Natural killer cell (primary cell): Measurements from ENCODE around the gene SDHA. TPM values are rescaled to one million over a fixed set of nuclear protein-coding genes. Genes with fewer than 3 reads are reported as not detected.

ENCODE experiments used
- ATAC-seq, 3 donors: fragments of 150-1000 bp in 2 of 3; fragments of 200-7000 bp in 1 of 3; cut with Tn5 transposase; 1 replicate in 1 of 3; 2 replicates in 2 of 3; pipeline ENCODE4 v1.10.0; 2021; ENCODE audit warnings: mild to moderate bottlenecking in 2 of 3, moderate library complexity in 2 of 3
- DNase-seq, 2 donors: peaks; one replicate each; pipeline versions ENCODE4 v3.0.0 to v3.0.0-alpha.2; 2013 to 2021; ENCODE audit warnings: mixed read lengths in 1 of 2
- H3K27ac ChIP-seq: one replicate; pipeline ENCODE4 v1.5.1; 2013; ENCODE audit warnings: mild to moderate bottlenecking, low read length
- H3K27me3 ChIP-seq: one replicate; pipeline ENCODE4 v1.6.1; 2013; ENCODE audit warnings: low read length; ENCODE audit not compliant: control insufficient read depth, insufficient read depth
- H3K36me3 ChIP-seq: one replicate; pipeline ENCODE4 v1.6.1; 2013; ENCODE audit warnings: low read length; ENCODE audit not compliant: control insufficient read depth, insufficient read depth
- H3K4me1 ChIP-seq: one replicate; pipeline ENCODE4 v1.6.1; 2013; ENCODE audit warnings: low read length; ENCODE audit not compliant: control insufficient read depth, insufficient read depth
- H3K4me3 ChIP-seq: one replicate; pipeline ENCODE4 v1.5.1; 2013; ENCODE audit warnings: low read length
- H3K9me3 ChIP-seq: one replicate; pipeline ENCODE4 v1.6.1; 2013; ENCODE audit warnings: low read length; ENCODE audit not compliant: control insufficient read depth, insufficient read depth
- H3K27ac Mint-ChIP-seq, 2 donors: one replicate each; pipeline ENCODE4 v1.8.0; 2022; ENCODE audit warnings: mild to moderate bottlenecking in 2 of 2, mixed read lengths in 2 of 2, moderate library complexity in 1 of 2
- H3K27me3 Mint-ChIP-seq, 2 donors: one replicate each; pipeline ENCODE4 v1.8.0; 2022; ENCODE audit warnings: low read depth in 2 of 2, mixed read lengths in 2 of 2
- H3K36me3 Mint-ChIP-seq: one replicate; pipeline ENCODE4 v1.8.0; 2022; ENCODE audit warnings: mixed read lengths
- H3K4me1 Mint-ChIP-seq, 2 donors: one replicate each; pipeline ENCODE4 v1.8.0; 2022; ENCODE audit warnings: mixed read lengths in 2 of 2
- H3K4me3 Mint-ChIP-seq: one replicate; pipeline ENCODE4 v1.8.0; 2022; ENCODE audit warnings: mild to moderate bottlenecking, moderate library complexity, mixed read lengths
- H3K9me3 Mint-ChIP-seq, 2 donors: one replicate each; pipeline ENCODE4 v1.8.0; 2022; ENCODE audit warnings: mixed read lengths in 2 of 2
- WGBS: methylation state at CpG from one replicate; pipeline ENCODE4 v1.1.7; 2013; ENCODE audit warnings: missing lambda C conversion rate; ENCODE audit not compliant: insufficient coverage; 5-methylcytosine and 5-hydroxymethylcytosine counted together
- intact Hi-C: fragments of 100-400 bp; cut with micrococcal nuclease; formaldehyde crosslinking; loops from one replicate; pipeline ENCODE4 v1.14.2; 2022
- total RNA-seq, 4 donors: library from RNA; stranded (reverse); fragments of 120-200 nt in 1 of 4; gene quantifications; one replicate each; pipeline versions ENCODE4 v1.2.3 to v1.2.4, GENCODE V29; 2013 to 2022
- TF ChIP-seq, protein P1 (sequence below): fragments of 200-600 bp; IDR thresholded peaks from one replicate; pipeline ENCODE4 v1.8.0; 2022; ENCODE audit warnings: antibody characterized with exemption

SDHA gene
- total RNA-seq, 3 donors from 2014 or later (not counting 1 experiment from before 2014, with no cell fraction given) = 173 to 183 (median 173) TPM

- H3K4me3 ChIP-seq = no peak overlapping the region
- TF ChIP-seq, protein P1, sequence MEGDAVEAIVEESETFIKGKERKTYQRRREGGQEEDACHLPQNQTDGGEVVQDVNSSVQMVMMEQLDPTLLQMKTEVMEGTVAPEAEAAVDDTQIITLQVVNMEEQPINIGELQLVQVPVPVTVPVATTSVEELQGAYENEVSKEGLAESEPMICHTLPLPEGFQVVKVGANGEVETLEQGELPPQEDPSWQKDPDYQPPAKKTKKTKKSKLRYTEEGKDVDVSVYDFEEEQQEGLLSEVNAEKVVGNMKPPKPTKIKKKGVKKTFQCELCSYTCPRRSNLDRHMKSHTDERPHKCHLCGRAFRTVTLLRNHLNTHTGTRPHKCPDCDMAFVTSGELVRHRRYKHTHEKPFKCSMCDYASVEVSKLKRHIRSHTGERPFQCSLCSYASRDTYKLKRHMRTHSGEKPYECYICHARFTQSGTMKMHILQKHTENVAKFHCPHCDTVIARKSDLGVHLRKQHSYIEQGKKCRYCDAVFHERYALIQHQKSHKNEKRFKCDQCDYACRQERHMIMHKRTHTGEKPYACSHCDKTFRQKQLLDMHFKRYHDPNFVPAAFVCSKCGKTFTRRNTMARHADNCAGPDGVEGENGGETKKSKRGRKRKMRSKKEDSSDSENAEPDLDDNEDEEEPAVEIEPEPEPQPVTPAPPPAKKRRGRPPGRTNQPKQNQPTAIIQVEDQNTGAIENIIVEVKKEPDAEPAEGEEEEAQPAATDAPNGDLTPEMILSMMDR = no peak
- Mint-ChIP-seq H3K27ac (no peak overlapping the region), H3K27me3 (peaks cover 0 to 3% of the 10 kb centered on the region in 2 donors), H3K4me3 (no peak overlapping the region), H3K36me3 (no peaks in the 10 kb centered on the region), H3K4me1 (no peaks in the 10 kb centered on the region), H3K9me3 (no peaks in the 10 kb centered on the region)
- intact Hi-C loops = no loop called here
- 90% methylated on average over 12 of the region's 12 CpGs for WGBS
- H3K36me3 ChIP-seq = no peaks in the 10 kb centered on the region
- H3K4me1 ChIP-seq = no peaks in the 10 kb centered on the region
- no peaks in the 10 kb centered on the region for H3K27me3 ChIP-seq
- H3K9me3 ChIP-seq = no peaks in the 10 kb centered on the region
- ATAC-seq = no peak
- no peak overlapping the region for H3K27ac ChIP-seq
- DNase-seq = no peak
Measured at GRCh38 chr5:182126-182525, 36.0 kb upstream of the SDHA start.

DNA sequence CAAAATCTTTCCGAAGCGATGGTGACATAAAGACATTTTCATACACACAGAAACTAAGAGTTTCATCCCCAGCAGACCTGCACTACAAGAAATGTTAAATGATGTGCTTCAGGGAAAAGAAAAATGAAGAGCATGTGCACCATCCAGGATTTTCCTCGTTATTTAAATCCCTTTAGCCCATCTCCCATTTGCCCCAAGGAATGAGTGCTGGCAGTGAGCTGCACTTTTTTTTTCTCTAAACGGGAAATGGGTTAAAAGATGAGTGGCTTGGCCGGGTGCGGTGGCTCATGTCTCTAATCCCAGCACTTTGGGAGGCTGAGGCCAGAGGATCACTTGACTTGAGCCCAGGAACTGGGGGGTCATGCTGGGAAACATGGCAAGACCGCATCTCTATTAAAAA, 33.6 kb upstream of the SDHA start:
- no peaks in the 10 kb centered on the region for H3K9me3 ChIP-seq
- no peaks in the 10 kb centered on the region for H3K36me3 ChIP-seq
- 93% methylated on average over 6 of the region's 7 CpGs for WGBS
- Mint-ChIP-seq H3K4me1 (peaks cover 8 to 10% of the 10 kb centered on the region in 2 donors), H3K9me3 (no peaks in the 10 kb centered on the region), H3K27ac (no peak overlapping the region), H3K4me3 (no peak overlapping the region), H3K36me3 (no peaks in the 10 kb centered on the region), H3K27me3 (peaks cover 0 to 6% of the 10 kb centered on the region in 2 donors)
- DNase-seq (no peak), ATAC-seq (no peak)
- TF ChIP-seq, protein P1 = no peak
- intact Hi-C loops = no loop called here
- H3K4me1 ChIP-seq = peaks cover 9% of the 10 kb centered on the region
- no peak overlapping the region for H3K27ac ChIP-seq
- no peak overlapping the region for H3K4me3 ChIP-seq
- no peaks in the 10 kb centered on the region for H3K27me3 ChIP-seq

- 80% methylated on average over 21 of the region's 21 CpGs for WGBS
- Mint-ChIP-seq H3K9me3 (no peaks in the 10 kb centered on the region), H3K4me1 (peaks cover 8 to 10% of the 10 kb centered on the region in 2 donors), H3K27me3 (peaks cover 0 to 7% of the 10 kb centered on the region in 2 donors), H3K27ac (no peak overlapping the region), H3K4me3 (no peak overlapping the region), H3K36me3 (no peaks in the 10 kb centered on the region)
- TF ChIP-seq, protein P1 = no peak
- DNase-seq (no peak), ATAC-seq (no peak)
- intact Hi-C loops = no loop called here
- Histone ChIP-seq H3K4me3 (no peak overlapping the region), H3K27me3 (no peaks in the 10 kb centered on the region), H3K36me3 (no peaks in the 10 kb centered on the region), H3K9me3 (no peaks in the 10 kb centered on the region), H3K27ac (no peak overlapping the region), H3K4me1 (peaks cover 9% of the 10 kb centered on the region)
Measured at GRCh38 chr5:185095-186070, 32.7 kb upstream of the SDHA start.
